OCI-LY7 (cell line): Measurements from ENCODE around the gene LRP1B. TPM values are rescaled to one million over a fixed set of nuclear protein-coding genes. Genes with fewer than 3 reads are reported as not detected.

Experiments
- BruUV-seq: library from RNA; stranded (reverse); fragments of 400-500 nt; replicated peaks from 2 replicates; lab custom pipeline; 2021; lab: Mats Ljungman, UMichigan
- CTCF ChIA-PET: fragments of 300-600 bp; sonication (Branson Sonifier 250); formaldehyde crosslinking; loops from one replicate; lab custom pipeline; 2022; ENCODE audit warnings: antibody characterized with exemption; ENCODE audit not compliant: unreplicated experiment; lab: Charles Lee
- POLR2A ChIA-PET: fragments of 300-600 bp; sonication (Branson Sonifier 250); formaldehyde crosslinking; loops from one replicate; lab custom pipeline; 2022; ENCODE audit warnings: antibody characterized with exemption; lab: Charles Lee
- DNase-seq: peaks from one replicate; pipeline ENCODE4 v3.0.0-alpha.2; 2015; ENCODE audit warnings: low spot score
- H2AFZ ChIP-seq: fragments of 200-600 bp; sonication (generic), shearing (Covaris generic); 2 replicates; pipeline ENCODE4 v1.6.1; 2014; ENCODE audit warnings: mild to moderate bottlenecking, antibody characterized with exemption, low read length, moderate library complexity
- H3K27ac ChIP-seq: fragments of 200-600 bp; sonication (generic); 2 replicates; pipeline ENCODE4 v1.5.1; 2014; ENCODE audit warnings: mixed run types, low read depth, mild to moderate bottlenecking, moderate library complexity, low read length, inconsistent platforms; ENCODE audit not compliant: poor library complexity, severe bottlenecking
- H3K36me3 ChIP-seq: fragments of 200-600 bp; sonication (generic); 2 replicates; pipeline ENCODE4 v1.6.1; 2014; ENCODE audit warnings: mild to moderate bottlenecking, antibody characterized with exemption, low read length, moderate library complexity, mixed read lengths; ENCODE audit not compliant: insufficient read depth
- H3K4me1 ChIP-seq: fragments of 200-600 bp; sonication (generic); 2 replicates; pipeline ENCODE4 v1.5.1; 2014; ENCODE audit warnings: mild to moderate bottlenecking, low read length; ENCODE audit not compliant: insufficient read depth, poor library complexity, severe bottlenecking
- H3K4me2 ChIP-seq: fragments of 200-600 bp; sonication (generic); 2 replicates; pipeline ENCODE4 v1.6.1; 2014; ENCODE audit warnings: mild to moderate bottlenecking, low read length
- H3K4me3 ChIP-seq: fragments of 200-600 bp; sonication (generic); 2 replicates; pipeline ENCODE4 v1.5.1; 2014; ENCODE audit warnings: mild to moderate bottlenecking, low read depth, low read length; ENCODE audit not compliant: poor library complexity, severe bottlenecking
- H3K79me2 ChIP-seq: fragments of 200-600 bp; sonication (generic); 2 replicates; pipeline ENCODE4 v1.6.1; 2016; ENCODE audit warnings: low read depth, mild to moderate bottlenecking, low read length, moderate library complexity, mixed read lengths; ENCODE audit not compliant: insufficient read depth
- H3K9me2 ChIP-seq: fragments of 200-600 bp; sonication (generic); 2 replicates; pipeline ENCODE4 v1.6.1; 2016; ENCODE audit warnings: mild to moderate bottlenecking, low read length, mixed read lengths; ENCODE audit not compliant: insufficient read depth
- H3K9me3 ChIP-seq: fragments of 200-600 bp; sonication (generic); 2 replicates; pipeline ENCODE4 v1.6.1; 2014; ENCODE audit warnings: mild to moderate bottlenecking, mixed run types, low read length, mixed read lengths
- H4K20me1 ChIP-seq: fragments of 200-600 bp; sonication (generic); 2 replicates; pipeline ENCODE4 v1.6.1; 2014; ENCODE audit warnings: mild to moderate bottlenecking, antibody characterized with exemption, low read length, moderate library complexity, mixed read lengths; ENCODE audit not compliant: insufficient read depth
- CTCF ChIP-seq: fragments of 200-600 bp; sonication (generic); conservative IDR thresholded peaks from 2 replicates; pipeline ENCODE4 v1.5.1; 2014; ENCODE audit warnings: mild to moderate bottlenecking, antibody characterized with exemption, low read length, moderate library complexity, mixed read lengths
- EZH2phosphoT487 ChIP-seq: fragments of 200-600 bp; sonication (generic); IDR thresholded peaks from 2 replicates; pipeline ENCODE4 v1.6.1; 2018; ENCODE audit warnings: low read depth, borderline replicate concordance, mild to moderate bottlenecking, mixed run types, antibody characterized with exemption, low read length, moderate library complexity, mixed read lengths
- intact Hi-C: fragments of 100-400 bp; cut with micrococcal nuclease; formaldehyde crosslinking; loops from one replicate; pipeline ENCODE4 v1.10.0; 2022; ENCODE audit not compliant: unreplicated experiment
- total RNA-seq, 2 experiments: library from RNA; depleted of rRNA in 1 of 2; stranded (reverse); fragments of >200 nt in 1 of 2; shearing (Covaris generic) in 1 of 2; gene quantifications; 2 replicates each; pipeline ENCODE4 v1.2.3, GENCODE V29; 2014 to 2022

The LRP1B gene
- total RNA-seq, 2 experiments from 2014 or later: not detected

- intact Hi-C loops: no loop called here
- no TSS peak for BruUV-seq
Observed at GRCh38 chr2:142134911-142135310, 4.1 kb upstream of the LRP1B start.

GRCh38 chr2:142130111-142131009, 456 bp downstream of the LRP1B start:
- Histone ChIP-seq H3K4me2 (no peak overlapping the region), H3K27ac (no peak overlapping the region), H3K4me3 (no peak overlapping the region), H4K20me1 (no peaks in the 10 kb centered on the region), H3K4me1 (no peaks in the 10 kb centered on the region), H2AFZ (no peak overlapping the region), H3K79me2 (no peaks in the 10 kb centered on the region), H3K36me3 (no peaks in the 10 kb centered on the region), H3K9me3 (no peaks in the 10 kb centered on the region), H3K9me2 (no peaks in the 10 kb centered on the region)
- intact Hi-C loops: no loop called here
- TF ChIP-seq EZH2phosphoT487 (no peak), CTCF (no peak)
- no TSS peak for BruUV-seq
- ChIA-PET CTCF (interaction anchor here (0.6 kb wide), 1 partner anchor 119 kb away, joined by 3 read pairs; no protein-coding TSS in a partner anchor), POLR2A (interaction anchor here (0.6 to 0.7 kb wide), 2 partner anchors 264 to 1771 kb away, joined by 3 to 4 read pairs; no protein-coding TSS in a partner anchor)
- DNase-seq: no peak

More at GRCh38 chr2:142134911-142135310, 4.1 kb upstream of the LRP1B start:
- no peak overlapping the region for H3K4me3 ChIP-seq
- H2AFZ ChIP-seq: no peak overlapping the region
- ChIA-PET POLR2A (interaction anchor here (0.5 to 0.9 kb wide), 2 partner anchors 11 to 1052 kb away, joined by 3 to 7 read pairs; no protein-coding TSS in a partner anchor), CTCF (no interaction called here)
- TF ChIP-seq CTCF (no peak), EZH2phosphoT487 (no peak)
- no peaks in the 10 kb centered on the region for H4K20me1 ChIP-seq
- no peaks in the 10 kb centered on the region for H3K79me2 ChIP-seq
- H3K4me2 ChIP-seq: no peak overlapping the region
- H3K36me3 ChIP-seq: no peaks in the 10 kb centered on the region
- H3K9me2 ChIP-seq: no peaks in the 10 kb centered on the region
- H3K4me1 ChIP-seq: no peaks in the 10 kb centered on the region
- no peaks in the 10 kb centered on the region for H3K9me3 ChIP-seq
- H3K27ac ChIP-seq: no peak overlapping the region
- no peak for DNase-seq

GRCh38 chr2:142128105-142128504, 2.7 kb downstream of the LRP1B start:
- Histone ChIP-seq H3K4me1 (no peaks in the 10 kb centered on the region), H3K9me3 (no peaks in the 10 kb centered on the region), H3K4me2 (no peak overlapping the region), H2AFZ (no peak overlapping the region), H3K27ac (no peak overlapping the region), H3K4me3 (no peak overlapping the region), H3K36me3 (no peaks in the 10 kb centered on the region), H4K20me1 (no peaks in the 10 kb centered on the region), H3K79me2 (no peaks in the 10 kb centered on the region), H3K9me2 (no peaks in the 10 kb centered on the region)
- no peak for TF ChIP-seq CTCF
- no peak for TF ChIP-seq EZH2phosphoT487
- ChIA-PET CTCF (no interaction called here), POLR2A (interaction anchor here (0.6 to 0.8 kb wide), 2 partner anchors 32 to 1175 kb away, joined by 3 to 4 read pairs; no protein-coding TSS in a partner anchor)
- intact Hi-C loops: no loop called here
- BruUV-seq: no TSS peak
- DNase-seq: no peak
